Anterior cingulate cortex (tissue), 58 donors: ENCODE measurements around the gene OTOG.

Experiments
- DNase-seq, 58 donors: peaks; one replicate each; lab custom pipeline; 2025; lab: John Stamatoyannopoulos, UW

Gene OTOG

DNA sequence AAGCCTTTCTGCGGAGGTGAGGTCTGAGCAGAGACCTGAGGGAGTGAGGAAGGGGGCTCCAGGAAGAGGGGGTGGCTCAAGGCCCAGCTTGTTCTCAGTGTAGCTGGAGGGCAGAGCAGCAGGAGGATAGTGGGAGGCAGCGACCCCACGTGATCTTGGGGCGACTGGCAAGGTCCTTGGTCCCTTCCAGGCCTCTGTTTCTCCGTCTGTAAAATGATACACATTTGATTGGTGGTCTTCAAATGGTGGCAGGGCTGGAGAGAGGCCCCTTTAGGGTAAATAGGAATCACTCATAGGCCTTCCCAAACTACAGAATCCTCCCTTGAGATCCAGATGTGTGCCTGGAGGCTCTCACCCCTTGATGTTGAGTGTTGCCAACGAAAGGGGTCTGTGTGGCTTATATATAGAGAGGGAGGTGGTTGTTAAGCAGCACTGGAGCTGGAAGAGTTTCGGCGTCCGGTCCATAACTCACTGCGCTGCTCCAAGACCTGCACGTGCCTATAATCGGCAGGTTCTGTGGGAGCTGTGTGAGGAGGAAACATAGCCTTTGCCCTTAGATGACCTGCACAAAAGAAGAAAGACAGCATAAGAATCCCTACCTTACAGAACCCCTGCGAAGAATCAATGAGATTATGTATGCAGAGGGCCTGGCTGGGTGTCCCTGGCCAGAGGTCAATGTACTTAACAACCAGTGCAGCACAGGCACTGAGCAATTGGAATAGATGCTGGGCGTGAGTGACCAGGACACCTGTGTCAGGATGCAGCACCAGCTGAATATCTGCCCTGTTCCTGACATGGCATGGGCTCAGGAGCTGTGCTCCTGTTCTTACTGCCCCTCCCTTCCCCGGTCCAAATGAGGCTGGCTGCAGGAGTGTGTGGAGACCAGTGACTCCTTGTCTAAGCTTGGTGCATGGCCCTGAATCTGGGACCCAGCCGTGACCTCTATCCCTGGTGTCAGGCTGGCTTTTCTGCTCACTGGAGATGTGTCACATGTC, 28.7 kb downstream of the OTOG start:
- DNase-seq = no peak

DNA sequence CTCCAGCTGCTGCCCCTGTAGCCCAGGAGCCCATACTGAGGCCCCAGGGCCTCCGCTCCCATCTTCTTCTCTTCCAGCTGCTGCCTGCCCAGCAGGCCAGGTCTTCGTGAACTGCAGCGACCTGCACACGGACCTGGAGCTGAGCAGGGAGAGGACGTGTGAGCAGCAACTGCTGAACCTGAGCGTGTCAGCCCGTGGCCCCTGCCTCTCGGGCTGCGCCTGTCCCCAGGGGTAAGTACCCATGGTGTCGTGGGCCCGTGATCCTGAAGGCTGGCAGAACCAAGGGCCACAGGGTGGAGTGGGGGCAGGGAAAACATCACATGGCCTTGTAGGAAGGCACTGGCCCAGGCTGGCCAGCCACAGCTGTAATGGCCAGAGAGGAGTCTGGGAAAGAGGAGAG, 31.2 kb downstream of the OTOG start:
- no peak for DNase-seq

DNA sequence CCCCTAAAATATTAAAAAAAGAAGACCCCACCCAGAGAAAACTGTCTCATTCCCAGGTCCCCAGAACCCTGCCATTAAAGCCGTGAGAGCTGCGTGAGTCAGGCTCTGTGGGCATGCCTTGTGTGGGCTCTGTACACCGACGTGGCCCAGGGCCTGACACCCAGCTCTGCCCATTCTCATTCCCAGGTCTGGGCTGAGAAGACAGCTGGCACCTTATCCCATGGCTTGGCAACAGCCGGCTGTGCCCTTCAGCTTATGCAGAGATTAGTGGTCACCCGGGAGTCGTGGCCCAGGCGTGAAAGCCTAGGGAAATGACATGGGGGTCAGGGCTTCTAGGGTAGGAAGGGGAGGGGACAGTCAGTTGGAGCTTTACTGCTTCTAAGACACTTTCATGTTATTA, 31.9 kb downstream of the OTOG start:
- no peak for DNase-seq

DNA sequence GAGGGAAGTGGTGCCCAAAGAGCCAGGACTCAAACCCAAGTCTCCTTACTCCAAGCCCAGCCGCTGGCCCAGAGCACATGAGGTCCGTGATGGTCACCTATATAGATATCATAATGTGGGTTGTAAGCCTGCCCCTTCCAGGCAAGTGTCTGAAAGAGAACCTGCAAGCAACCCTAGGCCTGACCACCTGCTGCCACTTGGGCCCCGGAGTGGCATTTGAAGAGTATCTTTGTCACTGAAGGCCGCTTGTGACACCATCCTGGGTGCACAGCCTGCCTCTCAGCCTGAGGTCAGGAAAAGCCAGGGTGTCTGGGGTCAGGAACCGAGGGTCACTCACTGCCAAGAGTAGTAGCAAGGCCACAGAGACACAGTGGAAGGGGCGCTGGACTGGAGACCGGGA, 32.4 kb downstream of the OTOG start:
- DNase-seq = no peak

DNA sequence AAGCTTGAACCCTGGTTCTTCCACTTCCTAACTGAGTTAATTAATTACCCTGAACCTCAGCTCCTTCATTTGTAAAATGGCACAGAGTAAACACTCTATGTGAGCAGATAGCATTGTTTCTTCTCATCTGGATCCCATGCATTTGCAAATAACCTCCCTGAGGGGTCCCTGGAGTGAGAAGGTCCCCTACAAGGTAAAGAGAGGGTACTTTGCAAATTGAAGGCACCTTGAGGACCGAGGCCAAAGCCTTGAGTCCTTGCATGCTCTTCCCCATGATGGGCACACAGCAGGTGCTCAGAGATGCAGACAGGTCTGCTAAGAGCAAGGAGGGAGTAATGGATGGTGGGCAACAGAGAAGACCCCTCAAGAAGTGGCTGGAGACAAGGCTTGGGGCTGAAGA, 33.2 kb downstream of the OTOG start:
- DNase-seq = no peak

DNA sequence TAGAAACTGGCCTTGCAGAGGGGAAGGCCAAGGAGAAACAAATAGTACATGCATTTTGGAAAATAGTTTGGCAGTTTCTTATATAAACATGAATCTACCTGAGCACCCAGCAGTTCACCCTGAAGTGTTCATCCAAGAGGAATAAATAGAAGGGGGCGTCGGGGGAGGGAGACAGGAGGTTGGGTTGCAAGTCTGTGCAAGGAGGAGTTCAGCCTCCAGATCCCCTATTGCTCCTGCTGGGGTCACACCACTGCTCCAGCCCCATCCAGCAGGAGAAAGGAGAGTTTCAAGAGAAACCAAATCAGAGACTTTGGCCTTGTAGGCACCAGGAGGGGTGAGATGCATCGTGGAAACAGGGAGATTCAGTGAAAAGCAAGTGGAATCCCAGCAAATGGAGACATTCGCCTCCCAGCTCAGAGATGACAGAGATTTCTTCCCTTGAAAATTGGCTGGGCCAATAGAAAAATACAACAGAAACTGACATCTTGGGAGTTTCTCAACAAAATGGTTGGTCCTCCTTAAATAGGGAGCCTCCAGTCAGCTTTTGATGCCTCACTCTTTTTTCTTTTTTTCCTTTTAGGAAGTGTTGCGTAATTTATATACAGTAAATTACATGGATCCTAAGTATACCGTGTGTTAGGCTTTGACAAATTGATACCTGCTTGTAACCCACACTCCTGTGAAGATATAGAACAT, 34.1 kb downstream of the OTOG start:
- DNase-seq = no peak

DNA sequence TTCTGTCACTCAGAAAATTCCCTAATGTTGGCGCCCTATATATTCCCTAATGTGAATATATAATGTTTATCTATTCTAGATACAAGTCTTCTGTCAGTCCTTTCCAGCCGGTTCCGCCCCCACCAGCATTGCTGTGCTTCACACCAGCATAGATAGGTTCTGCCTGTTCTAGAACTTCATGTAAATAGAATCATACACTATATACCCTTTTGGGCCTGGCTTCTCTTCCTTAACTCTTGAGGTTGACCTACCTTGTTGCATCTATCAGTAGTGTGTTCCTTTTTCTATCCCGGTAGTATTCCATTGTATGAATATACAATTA, 34.6 kb downstream of the OTOG start:
- no peak for DNase-seq

DNA sequence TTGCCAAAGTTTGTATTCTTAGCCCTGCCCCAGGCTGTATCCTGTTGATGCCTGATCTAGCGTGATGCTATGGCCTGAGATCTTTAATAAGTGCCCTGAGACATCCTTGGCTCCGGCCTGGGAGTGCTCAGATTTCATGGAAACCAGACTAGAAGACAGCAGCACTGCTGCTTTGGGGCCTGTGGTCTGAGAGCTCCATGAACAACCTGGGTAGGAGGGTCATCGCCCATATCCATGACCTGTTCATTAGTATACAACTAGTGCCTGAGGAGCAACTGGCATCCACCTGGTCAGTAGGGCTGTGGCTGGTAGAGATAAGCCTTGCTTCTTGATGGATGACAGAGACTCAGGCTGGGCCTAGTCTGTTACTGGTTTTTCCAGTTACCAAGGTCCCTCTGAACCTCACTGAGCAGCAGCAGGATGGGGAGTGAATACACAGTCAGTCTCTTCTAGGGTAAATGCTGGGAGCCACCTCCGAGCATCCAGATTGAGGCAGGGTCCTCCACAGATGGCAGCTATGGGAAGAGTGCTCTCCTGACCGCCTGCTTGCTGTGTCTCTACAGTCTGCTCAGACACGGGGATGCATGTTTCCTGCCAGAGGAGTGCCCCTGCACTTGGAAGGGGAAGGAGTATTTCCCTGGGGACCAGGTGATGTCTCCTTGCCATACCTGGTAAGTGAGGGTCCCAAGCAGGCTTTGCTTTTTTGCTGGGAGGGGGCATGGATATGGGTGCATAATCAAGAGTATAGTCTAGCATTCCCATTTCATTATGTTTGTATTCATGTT, 39.0 kb downstream of the OTOG start:
- no peak for DNase-seq

DNA sequence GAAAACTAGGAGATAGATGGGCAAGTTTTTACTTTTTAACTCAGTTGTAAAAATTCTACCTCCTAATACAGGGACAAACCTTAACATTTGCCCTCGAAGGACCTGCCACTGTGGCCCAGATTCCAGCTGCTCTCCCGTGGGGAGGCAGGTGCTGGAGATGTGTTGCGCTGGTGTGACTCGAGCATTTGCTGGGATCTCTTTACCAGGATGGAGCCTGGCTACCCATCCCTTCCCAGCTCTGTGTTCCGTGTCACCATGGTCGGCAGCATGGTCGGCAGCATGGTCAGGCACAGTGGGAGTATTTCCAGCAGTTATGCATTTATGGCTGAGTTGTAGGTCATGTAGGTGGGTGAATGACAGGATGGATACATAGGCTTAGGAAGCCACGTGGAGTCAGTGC, 41.1 kb downstream of the OTOG start:
- no peak for DNase-seq

DNA sequence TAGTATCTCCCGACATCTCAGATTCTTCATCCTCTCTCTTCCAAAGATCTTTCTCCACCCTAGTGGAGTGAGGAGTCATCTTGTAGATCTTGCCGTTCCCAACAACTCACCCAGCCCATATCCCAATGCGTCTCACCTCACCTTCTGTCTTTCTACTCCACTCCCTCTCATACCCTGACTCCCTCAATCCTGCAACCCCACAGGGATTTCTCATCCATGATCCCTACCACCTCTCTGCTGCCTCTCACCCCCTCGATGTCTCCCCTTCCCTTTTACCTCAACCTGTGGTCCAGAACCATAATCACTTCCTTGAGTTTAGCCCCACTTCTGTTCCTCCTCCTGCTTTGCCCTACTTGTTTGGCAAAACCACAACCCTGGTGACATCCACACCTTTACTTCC, 41.7 kb downstream of the OTOG start:
- no peak for DNase-seq

DNA sequence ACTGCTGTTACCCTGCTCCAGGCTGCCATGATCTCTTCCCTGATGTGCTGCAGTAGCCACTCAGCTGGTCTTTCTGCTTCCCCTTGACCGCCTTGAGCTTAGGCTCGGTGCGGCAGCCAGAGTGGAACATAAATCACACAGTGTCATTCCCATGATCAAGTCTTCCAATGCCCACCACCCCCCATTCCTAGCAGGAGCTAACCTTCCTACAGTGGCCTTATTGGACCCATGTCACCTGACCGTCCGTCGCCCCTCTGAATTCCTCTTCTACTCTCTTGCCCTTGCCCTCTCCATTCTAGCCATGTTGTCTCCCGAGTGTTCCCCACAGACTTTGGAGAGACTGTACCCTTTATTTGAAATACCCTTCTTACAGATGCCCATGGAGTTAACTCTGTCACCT, 43.4 kb downstream of the OTOG start:
- DNase-seq = no peak

DNA sequence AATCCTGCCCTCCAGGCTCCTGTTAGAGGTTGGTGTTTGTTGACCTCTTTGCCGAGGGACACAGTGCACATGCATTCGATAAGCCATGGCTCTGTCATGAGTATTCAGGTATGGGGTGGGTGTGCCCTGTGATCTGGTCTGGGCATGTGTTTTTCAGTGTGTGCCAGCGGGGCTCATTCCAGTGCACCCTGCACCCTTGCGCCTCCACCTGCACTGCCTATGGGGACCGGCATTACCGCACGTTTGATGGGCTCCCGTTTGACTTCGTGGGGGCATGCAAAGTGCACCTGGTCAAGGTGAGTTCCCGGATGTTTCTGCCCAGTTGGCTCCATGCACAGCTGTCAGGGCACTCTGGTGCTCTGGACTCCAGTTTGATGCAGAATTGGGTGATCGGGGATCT, 44.2 kb downstream of the OTOG start:
- DNase-seq = no peak

DNA sequence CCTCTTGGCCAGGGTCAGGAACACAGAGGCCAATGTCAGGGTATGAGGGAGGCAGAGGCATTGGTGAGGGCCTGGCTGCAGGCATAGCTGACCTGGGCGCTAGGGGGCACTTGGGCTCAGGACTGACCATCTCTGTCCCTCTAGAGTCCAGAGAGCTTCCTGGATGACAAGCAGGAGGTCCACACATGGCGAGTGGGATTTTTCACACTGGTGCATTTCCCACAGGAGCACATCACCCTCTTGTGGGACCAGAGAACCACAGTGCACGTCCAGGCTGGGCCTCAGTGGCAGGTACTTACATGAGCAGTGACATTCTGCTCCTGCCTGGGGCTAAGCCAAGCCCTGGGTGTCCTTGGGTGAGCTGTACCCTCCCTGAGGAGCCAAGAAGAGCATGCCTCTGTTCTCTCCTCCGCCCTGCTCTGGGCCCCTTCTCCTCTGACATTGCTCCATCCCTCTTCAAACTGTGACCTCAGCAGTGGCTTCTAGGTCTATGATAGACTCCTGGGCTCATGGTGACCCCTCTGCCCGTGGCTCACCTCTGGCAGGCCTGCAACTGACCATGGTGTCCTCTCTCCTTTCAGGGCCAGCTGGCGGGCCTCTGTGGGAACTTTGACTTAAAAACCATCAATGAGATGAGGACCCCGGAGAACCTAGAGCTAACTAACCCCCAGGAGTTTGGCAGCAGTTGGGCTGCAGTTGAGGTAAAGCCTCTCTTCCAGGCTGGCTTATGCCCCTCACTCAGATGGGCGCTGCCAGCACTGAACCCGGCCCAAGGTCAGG, 46.6 kb downstream of the OTOG start:
- no peak for DNase-seq

DNA sequence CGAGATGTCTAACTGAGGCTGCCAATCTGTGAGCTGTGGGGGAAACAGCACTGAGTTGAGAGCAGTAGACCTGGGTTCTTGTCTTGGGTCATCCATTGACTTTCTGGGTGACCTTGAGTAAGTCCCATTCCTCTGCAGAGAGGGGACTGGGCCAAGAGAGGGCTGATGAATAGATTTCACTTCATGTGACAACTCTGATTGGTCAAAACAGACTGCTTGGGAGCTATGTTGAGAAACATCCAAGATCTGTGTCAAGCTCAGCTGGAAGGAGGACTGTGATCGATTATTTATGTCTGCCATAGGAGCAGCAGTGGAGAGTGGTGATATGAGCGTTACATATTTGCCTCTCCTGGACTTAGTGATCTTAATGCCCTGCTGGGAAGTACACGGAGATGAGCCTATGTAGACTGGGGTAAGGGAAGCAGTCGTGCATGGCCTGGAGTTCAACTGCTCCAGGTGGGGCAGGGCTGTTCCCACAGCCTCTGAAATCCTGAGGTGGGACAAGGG, 47.7 kb downstream of the OTOG start:
- DNase-seq = no peak

DNA sequence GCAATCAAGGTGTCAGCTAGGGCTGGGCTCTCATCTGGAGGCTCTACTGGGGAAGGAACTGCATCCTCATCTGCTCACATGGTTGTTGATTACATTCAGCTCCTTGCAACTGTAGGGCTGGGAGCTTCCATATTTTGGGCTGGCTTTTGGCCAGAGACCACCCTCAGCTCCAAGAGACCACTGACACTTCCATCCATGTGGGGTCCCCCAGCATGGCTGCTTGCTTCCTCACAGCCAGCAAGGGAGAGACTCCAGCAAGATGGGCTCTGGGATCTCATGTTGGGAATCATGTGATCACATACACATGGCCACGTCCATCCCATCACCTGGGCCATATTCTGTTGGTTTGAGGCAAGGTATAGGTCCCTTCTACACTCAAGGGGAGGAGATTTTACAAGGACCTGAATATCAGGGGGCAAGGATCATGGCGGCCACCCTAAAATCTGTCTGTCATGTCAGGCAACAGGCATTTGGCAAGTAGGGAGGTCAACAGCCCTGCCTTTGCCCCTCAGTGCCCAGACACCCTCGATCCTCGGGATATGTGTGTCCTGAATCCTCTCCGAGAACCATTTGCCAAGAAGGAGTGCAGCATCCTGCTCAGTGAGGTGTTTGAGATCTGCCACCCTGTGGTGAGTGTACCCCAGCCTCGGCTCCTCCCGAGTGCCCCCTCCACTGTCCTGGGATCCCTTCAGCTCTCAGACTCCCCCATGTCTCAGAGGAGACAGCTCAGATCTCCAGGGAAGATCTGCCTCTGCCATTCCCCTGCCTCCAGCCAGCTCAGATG, 48.7 kb downstream of the OTOG start:
- no peak for DNase-seq

DNA sequence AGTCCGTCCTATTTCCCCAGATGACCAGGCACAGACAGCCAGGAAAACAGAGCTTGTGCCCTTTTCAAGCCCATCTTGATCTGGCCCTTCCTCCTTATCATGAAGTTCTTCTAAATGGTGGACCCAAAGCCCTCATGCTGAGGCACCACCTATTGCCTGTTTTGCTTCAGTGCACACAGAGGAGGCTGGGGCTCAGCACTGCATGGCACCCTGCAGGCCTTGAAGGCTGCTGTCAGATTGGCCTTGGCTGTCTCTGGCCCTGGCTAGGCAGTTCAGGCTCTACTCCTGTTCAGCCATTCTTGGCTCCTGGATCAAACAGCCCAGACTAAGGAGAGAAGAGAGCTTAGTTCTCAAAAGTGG, 49.2 kb downstream of the OTOG start:
- DNase-seq = no peak

DNA sequence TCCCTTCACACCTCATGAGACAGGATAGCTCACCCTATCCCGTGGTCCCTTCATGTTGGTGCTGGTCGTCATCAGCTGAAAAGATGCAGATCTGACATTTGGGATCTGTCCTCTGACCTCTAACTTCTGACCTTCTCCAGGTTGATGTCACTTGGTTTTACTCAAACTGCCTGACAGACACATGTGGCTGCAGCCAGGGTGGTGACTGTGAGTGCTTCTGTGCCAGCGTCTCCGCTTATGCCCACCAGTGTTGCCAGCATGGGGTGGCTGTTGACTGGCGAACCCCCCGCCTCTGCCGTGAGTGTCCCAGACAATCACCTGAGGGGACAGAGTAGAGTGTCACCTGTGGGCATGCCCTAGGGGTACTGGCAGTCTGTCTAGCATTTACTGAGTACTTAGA, 49.7 kb downstream of the OTOG start:
- DNase-seq = no peak

DNA sequence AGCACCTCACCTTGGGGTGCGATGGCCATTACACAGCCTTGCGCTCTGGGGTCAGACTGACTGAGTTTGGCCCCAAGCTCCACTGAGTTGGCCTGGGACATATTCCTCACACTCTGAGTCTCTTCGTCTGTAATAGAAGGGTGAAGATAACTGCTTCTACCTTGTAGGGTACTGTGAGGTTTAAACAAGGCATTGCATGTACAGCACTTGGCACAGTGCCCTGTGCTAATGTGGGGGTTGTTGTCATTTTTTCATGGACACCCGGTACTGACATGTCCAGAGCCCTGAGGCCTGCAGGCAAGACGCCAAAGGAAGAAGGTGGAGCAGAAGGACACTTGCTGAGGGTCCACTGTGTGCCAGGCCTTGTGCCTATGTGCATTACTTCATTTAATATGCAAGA, 50.7 kb downstream of the OTOG start:
- DNase-seq = no peak

DNA sequence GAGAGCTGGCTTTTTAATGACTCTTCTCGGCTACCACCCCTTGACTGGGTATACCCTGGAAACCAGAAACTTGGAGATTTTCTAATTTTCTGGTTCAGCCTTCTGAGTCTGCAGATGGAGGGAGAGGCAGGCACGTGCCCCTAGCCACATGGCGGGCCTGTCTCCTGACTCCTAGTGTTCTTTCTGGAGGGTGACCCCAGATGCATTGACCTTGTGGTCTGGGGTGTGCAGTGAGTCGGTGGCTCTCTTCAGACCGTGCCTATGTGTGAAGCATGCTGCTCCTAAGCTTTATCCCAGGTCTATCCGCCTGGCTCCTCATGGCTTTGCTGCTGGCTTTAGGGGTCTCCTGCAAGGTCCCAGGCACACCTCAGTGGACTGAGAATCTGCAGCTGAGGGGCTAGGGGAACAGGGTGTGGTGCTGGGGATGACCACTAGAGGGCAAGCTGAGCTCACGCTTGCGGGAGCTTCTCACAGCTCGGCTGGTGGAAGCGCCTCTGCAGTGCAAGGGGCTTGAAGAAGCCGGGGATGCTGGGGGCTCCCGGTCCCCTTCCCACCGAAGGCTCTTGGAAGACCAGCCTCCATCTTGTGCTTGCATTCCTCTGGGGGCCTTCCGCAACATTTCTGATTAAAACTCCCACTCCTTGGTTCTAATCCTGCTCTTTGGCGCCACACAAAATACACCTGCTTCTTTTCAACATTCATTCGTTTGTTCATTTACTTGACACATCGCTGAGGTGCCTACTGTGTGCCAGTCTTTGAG, 51.8 kb downstream of the OTOG start:
- peak in 54 of 58 donors; percentile 8 to 86 (median 47) for DNase-seq
